GM23248 (cell line): Measurements from ENCODE around the gene ASXL3. TPM values are rescaled to one million over a fixed set of nuclear protein-coding genes. Genes with fewer than 3 reads are reported as not detected.

Source experiments
- DNase-seq: peaks from one replicate; pipeline ENCODE4 v3.0.0-alpha.2; 2015
- H2AFZ ChIP-seq: fragments of 200-600 bp; sonication (generic); 2 replicates; pipeline ENCODE4 v1.6.1; 2016; ENCODE audit warnings: antibody characterized with exemption
- H3F3A ChIP-seq: fragments of 200-600 bp; sonication (generic); 2 replicates; pipeline ENCODE4 v1.6.1; 2016; ENCODE audit warnings: mild to moderate bottlenecking, antibody characterized with exemption, mixed run types; ENCODE audit not compliant: insufficient read depth
- H3K27ac ChIP-seq: fragments of 200-600 bp; sonication (generic); 2 replicates; pipeline ENCODE4 v1.5.1; 2016; ENCODE audit warnings: mild to moderate bottlenecking
- H3K27me3 ChIP-seq: fragments of 200-600 bp; sonication (generic); replicated peaks from 2 replicates; pipeline ENCODE4 v1.6.1; 2016; ENCODE audit warnings: mild to moderate bottlenecking; ENCODE audit not compliant: insufficient read depth
- H3K36me3 ChIP-seq: fragments of 200-600 bp; sonication (generic); 2 replicates; pipeline ENCODE4 v1.6.1; 2016; ENCODE audit warnings: low read depth, mild to moderate bottlenecking
- H3K4me1 ChIP-seq: fragments of 200-600 bp; sonication (generic); 2 replicates; pipeline ENCODE4 v1.6.1; 2016; ENCODE audit warnings: mild to moderate bottlenecking; ENCODE audit not compliant: insufficient read depth
- H3K4me2 ChIP-seq: fragments of 200-600 bp; sonication (generic); one replicate; pipeline ENCODE4 v1.6.1; 2016; ENCODE audit warnings: mild to moderate bottlenecking; ENCODE audit not compliant: unreplicated experiment
- H3K4me3 ChIP-seq: fragments of 200-600 bp; sonication (generic); 2 replicates; pipeline ENCODE4 v1.5.1; 2016; ENCODE audit warnings: mild to moderate bottlenecking
- H3K79me2 ChIP-seq: fragments of 200-600 bp; sonication (generic); 2 replicates; pipeline ENCODE4 v1.6.1; 2016; ENCODE audit warnings: mild to moderate bottlenecking; ENCODE audit not compliant: insufficient read depth
- H3K9ac ChIP-seq: fragments of 200-600 bp; sonication (generic); 2 replicates; pipeline ENCODE4 v1.6.1; 2016; ENCODE audit warnings: mild to moderate bottlenecking
- H3K9me2 ChIP-seq: fragments of 200-600 bp; sonication (generic); 2 replicates; pipeline ENCODE4 v1.6.1; 2016; ENCODE audit warnings: mixed run types, mild to moderate bottlenecking, moderate library complexity; ENCODE audit not compliant: insufficient read depth
- H3K9me3 ChIP-seq: fragments of 200-600 bp; sonication (generic); one replicate; pipeline ENCODE4 v1.6.1; 2017; ENCODE audit warnings: low read depth
- H4K20me1 ChIP-seq: fragments of 200-600 bp; sonication (generic); 2 replicates; pipeline ENCODE4 v1.6.0; 2016; ENCODE audit not compliant: insufficient read depth
- EZH2 ChIP-seq: fragments of 200-600 bp; sonication (generic); IDR thresholded peaks from 2 replicates; pipeline ENCODE4 v1.6.1; 2018; ENCODE audit warnings: antibody characterized with exemption, mild to moderate bottlenecking; ENCODE audit not compliant: insufficient read depth, poor library complexity, severe bottlenecking
- EZH2phosphoT487 ChIP-seq: fragments of 200-600 bp; sonication (generic); IDR thresholded peaks from 2 replicates; pipeline ENCODE4 v1.6.1; 2018; ENCODE audit warnings: antibody characterized with exemption, moderate library complexity, mild to moderate bottlenecking, low read depth; ENCODE audit not compliant: insufficient read depth
- WGBS, 2 experiments: methylation state at CpG; one replicate each; pipeline ENCODE4 v1.1.6; 2015 to 2017; ENCODE audit warnings: low lambda C conversion rate in 2 of 2, low coverage in 1 of 2; ENCODE audit errors: missing lambda C conversion rate in 2 of 2; 5-methylcytosine and 5-hydroxymethylcytosine counted together
- in situ Hi-C: fragments of 300-500 bp; cut with MboI; formaldehyde crosslinking; loops from 2 replicates; pipeline ENCODE4 v1.15.0; 2020
- polyA plus RNA-seq: library from polyadenylated mRNA; unstranded; fragments of >200 nt; fragmentation: Nextera tagmentation; extraction: Ambion mirVana; gene quantifications from 2 replicates; pipeline ENCODE4 v1.2.1, GENCODE V29; 2016
- total RNA-seq: library from RNA; depleted of rRNA; stranded (reverse); fragments of >200 nt; shearing (Covaris generic); gene quantifications from 2 replicates; pipeline ENCODE4 v1.2.3, GENCODE V29; 2014

Gene ASXL3
- total and polyA plus RNA-seq, 2 experiments from 2014 or later = not detected

- no peak overlapping the region for H3K4me3 ChIP-seq
- H3K9me2 ChIP-seq = no peaks in the 10 kb centered on the region
- H2AFZ ChIP-seq = no peak overlapping the region
- in situ Hi-C loops = no loop called here
- no peaks in the 10 kb centered on the region for H3K79me2 ChIP-seq
- H3K4me1 ChIP-seq = peaks cover 3% of the 10 kb centered on the region; the same call in 1 of the 2 replicates
- 68 to 86% methylated on average over 1 of the region's 1 CpG for WGBS, 2 experiments
- no peak overlapping the region for H3K4me2 ChIP-seq
- no peak for TF ChIP-seq EZH2phosphoT487
- no peak for TF ChIP-seq EZH2
- no peaks in the 10 kb centered on the region for H3K36me3 ChIP-seq
- H3K9ac ChIP-seq = no peak overlapping the region
- no peaks in the 10 kb centered on the region for H4K20me1 ChIP-seq
- no peak overlapping the region for H3K27ac ChIP-seq
- H3K9me3 ChIP-seq = no peaks in the 10 kb centered on the region
- H3K27me3 ChIP-seq = peaks cover 39% of the 10 kb centered on the region
- no peak for DNase-seq
- no peaks in the 10 kb centered on the region for H3F3A ChIP-seq
Measured at GRCh38 chr18:33594799-33595198, 16.8 kb downstream of the ASXL3 start.

- WGBS, 2 experiments = 0% methylated on average over 1 of the region's 1 CpG
- peak; percentile 64 for DNase-seq
- TF ChIP-seq EZH2phosphoT487 (no peak), EZH2 (no peak)
- Histone ChIP-seq H3K27me3 (peaks cover 44% of the 10 kb centered on the region), H4K20me1 (no peaks in the 10 kb centered on the region), H3K36me3 (no peaks in the 10 kb centered on the region), H3K9me3 (no peaks in the 10 kb centered on the region), H3K4me2 (no peak overlapping the region), H3K9ac (no peak overlapping the region), H3K4me3 (no peak overlapping the region), H3K27ac (no peak overlapping the region), H3F3A (no peaks in the 10 kb centered on the region), H3K4me1 (peaks cover 3% of the 10 kb centered on the region; the same call in 1 of the 2 replicates), H3K79me2 (no peaks in the 10 kb centered on the region), H3K9me2 (no peaks in the 10 kb centered on the region), H2AFZ (no peak overlapping the region)
- in situ Hi-C loops = no loop called here
Measured at GRCh38 chr18:33596178-33596854, 18.3 kb downstream of the ASXL3 start.

- in situ Hi-C loops = no loop called here
- Histone ChIP-seq H3K36me3 (no peaks in the 10 kb centered on the region), H4K20me1 (no peaks in the 10 kb centered on the region), H2AFZ (no peak overlapping the region), H3K27ac (no peak overlapping the region), H3K4me2 (no peak overlapping the region), H3K4me3 (no peak overlapping the region), H3K4me1 (peaks cover 3% of the 10 kb centered on the region; the same call in 1 of the 2 replicates), H3K9me3 (no peaks in the 10 kb centered on the region), H3K27me3 (peaks cover 24% of the 10 kb centered on the region), H3K79me2 (no peaks in the 10 kb centered on the region), H3F3A (no peaks in the 10 kb centered on the region), H3K9ac (no peak overlapping the region), H3K9me2 (no peaks in the 10 kb centered on the region)
- WGBS, 2 experiments = 5 to 12% methylated on average over 3 of the region's 3 CpGs
- TF ChIP-seq EZH2 (no peak), EZH2phosphoT487 (no peak)
- no peak for DNase-seq
Measured at GRCh38 chr18:33600846-33601245, 22.8 kb downstream of the ASXL3 start.

GRCh38 chr18:33603454-33603853 lies 25.4 kb downstream of the ASXL3 start:
- WGBS, 2 experiments = 18% methylated on average over 2 of the region's 2 CpGs
- no peak overlapping the region for H3K9ac ChIP-seq
- no peaks in the 10 kb centered on the region for H3K79me2 ChIP-seq
- no peak overlapping the region for H3K4me2 ChIP-seq
- TF ChIP-seq EZH2phosphoT487 (no peak), EZH2 (no peak)
- no peaks in the 10 kb centered on the region for H3K4me1 ChIP-seq
- no peaks in the 10 kb centered on the region for H3K36me3 ChIP-seq
- in situ Hi-C loops = no loop called here
- H3K9me3 ChIP-seq = no peaks in the 10 kb centered on the region
- H3K27ac ChIP-seq = no peak overlapping the region
- no peak overlapping the region for H3K4me3 ChIP-seq
- DNase-seq = no peak
- H2AFZ ChIP-seq = no peak overlapping the region
- no peaks in the 10 kb centered on the region for H4K20me1 ChIP-seq
- H3K27me3 ChIP-seq = peaks cover 20% of the 10 kb centered on the region
- no peaks in the 10 kb centered on the region for H3F3A ChIP-seq
- H3K9me2 ChIP-seq = no peaks in the 10 kb centered on the region
